H1 (cell line): ENCODE data around the gene ZMIZ1. TPM values are rescaled to one million over a fixed set of nuclear protein-coding genes. Genes with fewer than 3 reads are reported as not detected.

Experiments used
- CTCF ChIA-PET: fragments of 300-600 bp; sonication (Branson Sonifier 250); formaldehyde crosslinking; loops from one replicate; lab custom pipeline; 2021; ENCODE audit not compliant: partially characterized antibody; lab: Charles Lee
- POLR2A ChIA-PET: fragments of 300-600 bp; sonication (Branson Sonifier 250); formaldehyde crosslinking; loops from one replicate; lab custom pipeline; 2021; ENCODE audit warnings: inconsistent platforms; ENCODE audit not compliant: partially characterized antibody; lab: Charles Lee
- DNase-seq, 2 experiments: peaks; one replicate each; pipeline versions ENCODE4 v3.0.0 to v3.0.0-alpha.2; 2010 to 2022; ENCODE audit warnings: low spot score in 2 of 2, low read depth in 1 of 2, mixed read lengths in 1 of 2
- FAIRE-seq: peaks from 2 replicates; lab custom pipeline; 2011; peaks lifted over from hg19 to GRCh38; lab: Jason Lieb, UNC
- H2AFZ ChIP-seq: 2 replicates; pipeline ENCODE4 v1.8.1; 2012; ENCODE audit warnings: low read length, inconsistent platforms
- H2AK5ac ChIP-seq: 2 replicates; pipeline ENCODE4 v1.6.1; 2013; ENCODE audit warnings: low read depth, low read length
- H2BK120ac ChIP-seq: replicated peaks from 2 replicates; pipeline ENCODE3; 2013; ENCODE audit warnings: low read depth, low read length, inconsistent platforms
- H2BK12ac ChIP-seq: 2 replicates; pipeline ENCODE4 v1.6.1; 2013; ENCODE audit warnings: low read depth, low read length
- H2BK15ac ChIP-seq: 2 replicates; pipeline ENCODE4 v1.6.1; 2013; ENCODE audit warnings: low read length
- H2BK20ac ChIP-seq: 2 replicates; pipeline ENCODE4 v1.6.1; 2013; ENCODE audit warnings: low read length
- H2BK5ac ChIP-seq: 2 replicates; pipeline ENCODE4 v1.6.1; 2013; ENCODE audit warnings: low read depth, low read length
- H3K14ac ChIP-seq: 2 replicates; pipeline ENCODE4 v1.6.1; 2013; ENCODE audit warnings: inconsistent platforms; ENCODE audit not compliant: insufficient read length
- H3K18ac ChIP-seq: 2 replicates; pipeline ENCODE4 v1.6.1; 2013; ENCODE audit warnings: low read length; ENCODE audit errors: extremely low read depth
- H3K23ac ChIP-seq: 2 replicates; pipeline ENCODE4 v1.6.1; 2013; ENCODE audit warnings: inconsistent platforms; ENCODE audit not compliant: insufficient read length
- H3K23me2 ChIP-seq: 2 replicates; pipeline ENCODE4 v1.6.1; 2013; ENCODE audit warnings: low read depth, low read length
- H3K27ac ChIP-seq: 2 replicates; pipeline ENCODE4 v1.6.1; 2011; ENCODE audit warnings: low read depth, low read length, inconsistent platforms
- H3K27me3 ChIP-seq, 4 experiments: replicated peaks in 1 of 4; 1 replicate in 1 of 4; 2 replicates in 3 of 4; pipeline versions ENCODE4 v1.6.1 to v1.8.1; 2011 to 2013; ENCODE audit warnings: low read length in 3 of 4, mild to moderate bottlenecking in 3 of 4, inconsistent platforms in 2 of 4, mixed read lengths in 2 of 4, moderate library complexity in 1 of 4; ENCODE audit not compliant: control insufficient read depth in 3 of 4, insufficient read depth in 3 of 4; ENCODE audit errors: extremely low read depth in 1 of 4
- H3K36me3 ChIP-seq, 4 experiments: 2 replicates each; pipeline versions ENCODE4 v1.6.1 to v1.8.1; 2011 to 2013; ENCODE audit warnings: mild to moderate bottlenecking in 4 of 4, low read length in 3 of 4, moderate library complexity in 2 of 4, control low read depth in 1 of 4, inconsistent platforms in 1 of 4; ENCODE audit not compliant: insufficient read depth in 4 of 4, control insufficient read depth in 2 of 4
- H3K4ac ChIP-seq: replicated peaks from 2 replicates; pipeline ENCODE3; 2013; ENCODE audit warnings: low read length, low read depth, mixed read lengths, inconsistent platforms; ENCODE audit not compliant: insufficient read length
- H3K4me1 ChIP-seq, 4 experiments: replicated peaks in 1 of 4; 1 replicate in 1 of 4; 2 replicates in 3 of 4; pipeline versions ENCODE4 v1.6.1 to v1.8.1; 2011 to 2013; ENCODE audit warnings: low read length in 3 of 4, inconsistent platforms in 2 of 4, mixed read lengths in 1 of 4; ENCODE audit not compliant: insufficient read depth in 4 of 4, control insufficient read depth in 3 of 4
- H3K4me2 ChIP-seq, 2 experiments: 2 replicates each; pipeline versions ENCODE4 v1.6.1 to v1.8.1; 2011 to 2013; ENCODE audit warnings: low read depth in 2 of 2, low read length in 2 of 2, control low read depth in 1 of 2, inconsistent platforms in 1 of 2, mild to moderate bottlenecking in 1 of 2; ENCODE audit not compliant: insufficient read depth in 1 of 2
- H3K4me3 ChIP-seq, 4 experiments: fragments of 200-600, 300-600 bp in 1 of 4; sonication (generic), shearing (Covaris generic), sonication (Bioruptor Twin) in 1 of 4; 2 replicates each; pipeline versions ENCODE4 v1.5.1 to v1.8.1; 2011 to 2016; ENCODE audit warnings: low read length in 4 of 4, low read depth in 3 of 4, control low read depth in 2 of 4, inconsistent platforms in 2 of 4, mild to moderate bottlenecking in 2 of 4, mixed read lengths in 1 of 4, moderate library complexity in 1 of 4; ENCODE audit not compliant: insufficient read depth in 2 of 4; ENCODE audit errors: extremely low read depth in 1 of 4
- H3K56ac ChIP-seq: replicated peaks from 2 replicates; pipeline ENCODE3; 2013; ENCODE audit warnings: low read depth, mild to moderate bottlenecking, mixed read lengths, low read length, inconsistent platforms; ENCODE audit not compliant: insufficient read length
- H3K79me1 ChIP-seq: 2 replicates; pipeline ENCODE4 v1.6.1; 2013; ENCODE audit warnings: low read depth, low read length, control low read depth
- H3K79me2 ChIP-seq, 2 experiments: 2 replicates each; pipeline versions ENCODE4 v1.6.1 to v1.8.1; 2012 to 2013; ENCODE audit warnings: low read length in 2 of 2, mild to moderate bottlenecking in 2 of 2, inconsistent platforms in 1 of 2; ENCODE audit not compliant: insufficient read depth in 2 of 2, control insufficient read depth in 1 of 2
- H3K9ac ChIP-seq, 4 experiments: replicated peaks in 1 of 4; 1 replicate in 1 of 4; 2 replicates in 3 of 4; pipeline versions ENCODE4 v1.6.1 to v1.8.1; 2011 to 2013; ENCODE audit warnings: low read depth in 3 of 4, low read length in 3 of 4, control low read depth in 2 of 4, mild to moderate bottlenecking in 2 of 4, moderate library complexity in 2 of 4, inconsistent platforms in 1 of 4; ENCODE audit errors: extremely low read depth in 1 of 4
- H3K9me3 ChIP-seq, 2 experiments: 2 replicates each; pipeline versions ENCODE4 v1.6.1 to v1.8.1; 2012 to 2013; ENCODE audit warnings: mild to moderate bottlenecking in 2 of 2, moderate library complexity in 2 of 2, control low read depth in 1 of 2, inconsistent platforms in 1 of 2, low read depth in 1 of 2, low read length in 1 of 2, mixed read lengths in 1 of 2; ENCODE audit not compliant: insufficient read depth in 2 of 2
- H4K20me1 ChIP-seq, 2 experiments: replicated peaks in 1 of 2; 2 replicates each; pipeline versions ENCODE3 to v1.8.1; 2011 to 2013; ENCODE audit warnings: inconsistent platforms in 2 of 2, low read length in 2 of 2, mild to moderate bottlenecking in 1 of 2; ENCODE audit not compliant: insufficient read depth in 2 of 2, control insufficient read depth in 1 of 2
- H4K5ac ChIP-seq: 2 replicates; pipeline ENCODE4 v1.6.1; 2013; ENCODE audit warnings: low read length, low read depth, mixed read lengths, inconsistent platforms; ENCODE audit not compliant: insufficient read length
- H4K8ac ChIP-seq: 2 replicates; pipeline ENCODE4 v1.8.0; 2013; ENCODE audit warnings: mild to moderate bottlenecking, moderate library complexity, low read length, inconsistent platforms; ENCODE audit not compliant: insufficient read depth; ENCODE audit errors: extremely low read depth
- H4K91ac ChIP-seq: replicated peaks from 2 replicates; pipeline ENCODE3; 2013; ENCODE audit warnings: low read length, mixed read lengths, inconsistent platforms; ENCODE audit not compliant: insufficient read length
- RNF2 ChIP-seq: fragments of 200-900, 300-1000 bp; sonication (generic); IDR thresholded peaks from 2 replicates; pipeline ENCODE4 v1.7.1; 2016; ENCODE audit warnings: borderline replicate concordance, low read depth, mild to moderate bottlenecking, antibody characterized with exemption, low read length; ENCODE audit not compliant: poor library complexity, severe bottlenecking; ENCODE audit errors: missing control alignments
- WGBS, 2 experiments: shearing (Covaris generic) in 1 of 2; methylation state at CpG; one replicate each; pipeline versions ENCODE4 v1.1.6 to v1.1.7; 2013 to 2015; ENCODE audit warnings: low lambda C conversion rate in 2 of 2, mixed read lengths in 2 of 2, inconsistent platforms in 1 of 2, low coverage in 1 of 2, missing lambda C conversion rate in 1 of 2; ENCODE audit not compliant: insufficient replicate concordance in 2 of 2, insufficient coverage in 1 of 2, insufficient read length in 1 of 2; ENCODE audit errors: extremely low coverage in 1 of 2, missing lambda C conversion rate in 1 of 2; 5-methylcytosine and 5-hydroxymethylcytosine counted together
- polyA plus RNA-seq, 7 experiments: library from polyadenylated mRNA; depleted of rRNA in 3 of 7; stranded (reverse) in 5 of 7; unstranded in 2 of 7; fragments of >200 nt in 5 of 7; fragments of 200-250 nt in 2 of 7; gene quantifications; 1 replicate in 5 of 7; 2 replicates in 1 of 7; 4 replicates in 1 of 7; pipeline versions ENCODE4 v1.2.1 to v1.2.3, GENCODE V29; 2011 to 2013; ENCODE audit warnings: missing spikeins in 2 of 7, mixed read lengths in 2 of 7
- total RNA-seq: library from RNA; stranded (reverse); fragmentation: NEBNext Ultra II Directional; extraction: Animal tissue kit (Norgen Biotek cat#: 25700); gene quantifications from 2 replicates; pipeline ENCODE4 v1.2.1, GENCODE V29; 2021

ZMIZ1 gene
- total and polyA plus RNA-seq, 2 of the 8 experiments (the other 6 are each of a cell fraction or from before 2014, with no cell fraction given), result 8.1 to 28.0 TPM

DNA sequence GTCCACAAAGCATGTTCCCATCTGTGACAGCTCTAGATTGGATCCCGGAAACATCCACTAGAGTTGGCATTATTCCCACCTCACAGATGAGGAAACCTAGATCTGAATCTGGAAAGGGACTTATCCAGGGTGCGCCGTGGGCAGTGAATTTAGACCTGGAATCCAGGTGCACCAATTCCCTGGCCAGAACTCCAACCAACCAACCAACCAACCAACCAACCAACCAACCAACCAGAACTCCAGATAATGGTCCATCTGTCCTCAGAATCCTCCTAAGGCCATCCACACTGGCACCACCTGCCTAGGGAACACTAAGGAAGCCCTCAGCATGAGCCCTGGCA, 42.0 kb upstream of the ZMIZ1 start:
- H3K14ac ChIP-seq, result no peak overlapping the region

More for the DNA sequence above, 42.0 kb upstream of the ZMIZ1 start:
- H2BK15ac ChIP-seq, result no peak overlapping the region; the same call in 1 of the 2 replicates
- H2BK20ac ChIP-seq, result no peak overlapping the region
- H2AK5ac ChIP-seq, result no peak overlapping the region
- H3K23ac ChIP-seq, result no peak overlapping the region
- no peak for DNase-seq
- no peaks in the 10 kb centered on the region for H3K27me3 ChIP-seq
- H4K91ac ChIP-seq, result no peak overlapping the region
- H3K18ac ChIP-seq, result no peak overlapping the region
- H3K23me2 ChIP-seq, result peaks cover 4% of the 10 kb centered on the region; the same call in 1 of the 2 replicates
- H3K79me2 ChIP-seq, result no peaks in the 10 kb centered on the region
- no peak overlapping the region for H3K56ac ChIP-seq
- H3K36me3 ChIP-seq, result no peaks in the 10 kb centered on the region
- peak overlapping the region; percentile 68; the same call in 1 of the 2 replicates for H2BK12ac ChIP-seq
- H4K5ac ChIP-seq, result no peak overlapping the region
- no peaks in the 10 kb centered on the region for H3K9me3 ChIP-seq
- H3K4me2 ChIP-seq, result no peak overlapping the region
- no peak overlapping the region for H2BK120ac ChIP-seq
- H3K4me1 ChIP-seq, result peaks cover 0 to 6% (median 2%) of the 10 kb centered on the region in 4 experiments; a peak in 3 of 7 replicates
- no peak overlapping the region for H3K4ac ChIP-seq
- WGBS, 2 experiments, result 86% methylated on average over 3 of the region's 3 CpGs; no CpG with 5 or more reads in 1 of the 2 experiments
- no peak for FAIRE-seq
- ChIA-PET CTCF (no interaction called here), POLR2A (no interaction called here)
- no peak overlapping the region for H4K8ac ChIP-seq
- no peak overlapping the region for H3K4me3 ChIP-seq
- peaks cover 0 to 2% of the 10 kb centered on the region in 2 experiments for H4K20me1 ChIP-seq
- H2BK5ac ChIP-seq, result no peak overlapping the region
- no peak overlapping the region for H2AFZ ChIP-seq
- no peak overlapping the region for H3K9ac ChIP-seq
- H3K79me1 ChIP-seq, result no peaks in the 10 kb centered on the region
- H3K27ac ChIP-seq, result no peak overlapping the region
- TF ChIP-seq RNF2, result no peak
